ENCODE results near the gene PDCD11. TPM values are rescaled to one million over a fixed set of nuclear protein-coding genes. Genes with fewer than 3 reads are reported as not detected.

Gene PDCD11
- total RNA-seq, 3 donors from 2014 or later (not counting 1 experiment from before 2014, with no cell fraction given), result 25.5 to 30.9 (median 29.5) TPM

DNA sequence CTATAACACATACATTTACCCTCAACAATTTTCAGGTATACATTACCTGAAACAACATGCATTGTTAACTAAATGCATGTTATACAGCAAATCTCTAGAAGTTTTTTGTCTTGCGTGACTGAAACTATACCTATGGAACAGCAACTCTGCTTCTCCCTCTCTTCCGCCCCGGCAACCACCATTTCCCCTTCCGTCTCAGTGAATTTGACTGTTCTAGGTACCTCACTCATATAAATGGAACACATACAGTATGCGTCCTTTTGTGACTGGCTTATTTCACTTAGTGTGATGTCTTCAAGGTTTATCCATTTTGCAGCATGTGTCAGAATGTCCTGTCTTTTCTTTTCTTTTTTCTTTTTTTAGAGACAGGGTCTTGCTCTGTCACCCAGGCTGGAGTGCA, 33.2 kb downstream of the PDCD11 start:
- no peak overlapping the region for H3K4me3 Mint-ChIP-seq
- no peaks in the 10 kb centered on the region for H3K27me3 Mint-ChIP-seq (ENCODE audit: low read depth in 2 of 2)
- H3K9me3 Mint-ChIP-seq, result no peaks in the 10 kb centered on the region
- Histone ChIP-seq H3K27me3 (ENCODE audit: control insufficient read depth, insufficient read depth, low read length) (no peaks in the 10 kb centered on the region), H3K4me1 (ENCODE audit: control insufficient read depth, insufficient read depth, low read length) (no peaks in the 10 kb centered on the region), H3K9me3 (ENCODE audit: control insufficient read depth, insufficient read depth, low read length) (no peaks in the 10 kb centered on the region), H3K4me3 (ENCODE audit: low read length) (no peak overlapping the region), H3K36me3 (ENCODE audit: control insufficient read depth, insufficient read depth, low read length) (peaks cover 44% of the 10 kb centered on the region), H3K27ac (ENCODE audit: low read length) (no peak overlapping the region)
- peaks cover 9% of the 10 kb centered on the region for H3K36me3 Mint-ChIP-seq
- H3K4me1 Mint-ChIP-seq, result no peaks in the 10 kb centered on the region
- peak in 1 of 2 donors; percentile 37 for DNase-seq
- intact Hi-C loops (cut with micrococcal nuclease), result no loop called here
- ATAC-seq, result no peak
- peak overlapping the region in 1 of 2 donors; percentile 65 for H3K27ac Mint-ChIP-seq
- TF ChIP-seq, protein P1, sequence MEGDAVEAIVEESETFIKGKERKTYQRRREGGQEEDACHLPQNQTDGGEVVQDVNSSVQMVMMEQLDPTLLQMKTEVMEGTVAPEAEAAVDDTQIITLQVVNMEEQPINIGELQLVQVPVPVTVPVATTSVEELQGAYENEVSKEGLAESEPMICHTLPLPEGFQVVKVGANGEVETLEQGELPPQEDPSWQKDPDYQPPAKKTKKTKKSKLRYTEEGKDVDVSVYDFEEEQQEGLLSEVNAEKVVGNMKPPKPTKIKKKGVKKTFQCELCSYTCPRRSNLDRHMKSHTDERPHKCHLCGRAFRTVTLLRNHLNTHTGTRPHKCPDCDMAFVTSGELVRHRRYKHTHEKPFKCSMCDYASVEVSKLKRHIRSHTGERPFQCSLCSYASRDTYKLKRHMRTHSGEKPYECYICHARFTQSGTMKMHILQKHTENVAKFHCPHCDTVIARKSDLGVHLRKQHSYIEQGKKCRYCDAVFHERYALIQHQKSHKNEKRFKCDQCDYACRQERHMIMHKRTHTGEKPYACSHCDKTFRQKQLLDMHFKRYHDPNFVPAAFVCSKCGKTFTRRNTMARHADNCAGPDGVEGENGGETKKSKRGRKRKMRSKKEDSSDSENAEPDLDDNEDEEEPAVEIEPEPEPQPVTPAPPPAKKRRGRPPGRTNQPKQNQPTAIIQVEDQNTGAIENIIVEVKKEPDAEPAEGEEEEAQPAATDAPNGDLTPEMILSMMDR (IDR thresholded peaks at IDR 0.05), result no peak
- 78% methylated on average over 5 of the region's 5 CpGs for WGBS (ENCODE audit: insufficient coverage)

DNA sequence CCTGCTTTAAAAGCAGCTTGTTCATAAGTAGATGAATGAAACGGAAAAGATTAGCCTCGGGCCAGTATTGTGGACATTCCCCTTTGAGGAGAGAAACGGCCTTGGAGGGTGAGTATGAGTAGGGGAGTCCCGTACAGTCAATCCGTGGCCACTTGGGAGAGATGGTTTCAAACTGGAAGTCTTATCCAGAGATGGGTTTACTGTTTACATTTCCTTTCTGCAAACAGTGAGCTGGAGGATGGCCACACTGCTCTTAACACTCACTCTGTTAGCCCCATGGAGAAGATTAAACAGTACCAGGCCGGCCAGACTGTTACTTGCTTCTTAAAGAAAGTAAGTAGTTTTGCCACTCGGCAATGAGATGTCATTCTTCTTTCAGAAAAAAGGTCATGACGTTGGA, 35.5 kb downstream of the PDCD11 start:
- no peak for DNase-seq
- ATAC-seq, result no peak
- Histone ChIP-seq H3K27me3 (ENCODE audit: control insufficient read depth, insufficient read depth, low read length) (no peaks in the 10 kb centered on the region), H3K27ac (ENCODE audit: low read length) (no peak overlapping the region), H3K9me3 (ENCODE audit: control insufficient read depth, insufficient read depth, low read length) (no peaks in the 10 kb centered on the region), H3K4me3 (ENCODE audit: low read length) (no peak overlapping the region), H3K36me3 (ENCODE audit: control insufficient read depth, insufficient read depth, low read length) (peaks cover 39% of the 10 kb centered on the region), H3K4me1 (ENCODE audit: control insufficient read depth, insufficient read depth, low read length) (no peaks in the 10 kb centered on the region)
- 91% methylated on average over 8 of the region's 8 CpGs for whole genome bisulfite sequencing (ENCODE audit: insufficient coverage)
- no peaks in the 10 kb centered on the region for H3K9me3 Mint-ChIP-seq
- TF ChIP-seq, protein P1 (IDR thresholded peaks at IDR 0.05), result no peak
- H3K36me3 Mint-ChIP-seq, result peaks cover 9% of the 10 kb centered on the region
- H3K4me1 Mint-ChIP-seq, result peaks cover 0 to 5% of the 10 kb centered on the region in 2 donors
- intact Hi-C loops (cut with micrococcal nuclease), result no loop called here
- no peak overlapping the region for H3K27ac Mint-ChIP-seq
- H3K27me3 Mint-ChIP-seq (ENCODE audit: low read depth in 2 of 2), result no peaks in the 10 kb centered on the region
- no peak overlapping the region for H3K4me3 Mint-ChIP-seq

DNA sequence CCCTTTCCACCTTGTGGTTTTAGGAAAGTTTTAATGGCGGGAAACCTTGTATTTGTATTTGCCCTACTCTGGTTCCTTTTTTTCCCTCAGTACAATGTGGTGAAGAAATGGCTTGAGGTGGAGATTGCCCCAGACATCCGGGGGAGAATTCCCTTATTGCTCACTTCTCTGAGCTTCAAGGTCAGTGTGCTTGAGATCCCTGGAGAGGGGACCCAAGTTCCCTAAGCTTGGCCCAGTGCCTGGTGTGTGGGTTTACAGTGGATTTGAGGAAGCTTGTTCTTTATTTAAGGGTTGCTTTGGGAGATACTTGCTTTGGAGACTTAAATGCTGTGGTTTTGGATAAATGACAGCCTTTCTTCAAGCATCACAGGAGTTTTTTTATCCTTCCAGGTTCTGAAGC, 37.4 kb downstream of the PDCD11 start:
- H3K27me3 ChIP-seq (ENCODE audit: control insufficient read depth, insufficient read depth, low read length), result no peaks in the 10 kb centered on the region
- no peaks in the 10 kb centered on the region for H3K9me3 ChIP-seq (ENCODE audit: control insufficient read depth, insufficient read depth, low read length)
- H3K4me1 ChIP-seq (ENCODE audit: control insufficient read depth, insufficient read depth, low read length), result no peaks in the 10 kb centered on the region
- DNase-seq, result no peak
- Mint-ChIP-seq H3K4me1 (peaks cover 0 to 5% of the 10 kb centered on the region in 2 donors), H3K4me3 (no peak overlapping the region), H3K27ac (no peak overlapping the region), H3K9me3 (no peaks in the 10 kb centered on the region), H3K36me3 (peaks cover 23% of the 10 kb centered on the region), H3K27me3 (ENCODE audit: low read depth in 2 of 2) (no peaks in the 10 kb centered on the region)
- TF ChIP-seq, protein P1 (IDR thresholded peaks at IDR 0.05), result no peak
- ATAC-seq, result no peak
- no peak overlapping the region for H3K27ac ChIP-seq (ENCODE audit: low read length)
- no peak overlapping the region for H3K4me3 ChIP-seq (ENCODE audit: low read length)
- 87% methylated on average over 2 of the region's 2 CpGs for WGBS (ENCODE audit: insufficient coverage)
- intact Hi-C loops (cut with micrococcal nuclease), result no loop called here
- H3K36me3 ChIP-seq (ENCODE audit: control insufficient read depth, insufficient read depth, low read length), result peaks cover 43% of the 10 kb centered on the region

DNA sequence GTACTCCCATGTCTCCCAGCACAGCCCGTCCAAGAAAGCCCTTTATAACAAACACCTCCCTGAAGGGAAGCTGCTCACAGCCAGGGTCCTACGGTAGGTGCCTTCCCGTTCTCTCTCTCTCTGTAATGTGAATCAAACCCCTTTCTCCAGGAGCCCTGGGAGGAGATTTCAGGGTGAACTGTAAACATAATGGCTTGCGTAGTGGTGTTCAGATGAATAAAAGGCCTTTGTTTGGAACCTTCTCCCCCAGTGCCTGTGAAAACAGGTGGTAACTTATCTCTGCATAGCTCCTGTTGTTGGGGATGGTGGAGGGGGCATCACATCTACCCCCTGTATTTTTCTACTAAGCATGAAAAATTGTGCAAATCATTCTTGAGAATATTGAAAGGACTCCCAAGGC, 43.4 kb downstream of the PDCD11 start:
- H3K9me3 Mint-ChIP-seq, result no peaks in the 10 kb centered on the region
- H3K9me3 ChIP-seq (ENCODE audit: control insufficient read depth, insufficient read depth, low read length), result no peaks in the 10 kb centered on the region
- no peaks in the 10 kb centered on the region for H3K27me3 Mint-ChIP-seq (ENCODE audit: low read depth in 2 of 2)
- H3K4me3 Mint-ChIP-seq, result no peak overlapping the region
- DNase-seq, result no peak
- intact Hi-C loops (cut with micrococcal nuclease), result no loop called here
- no peak overlapping the region for H3K27ac ChIP-seq (ENCODE audit: low read length)
- H3K4me1 Mint-ChIP-seq, result peaks cover under 1 to 12% of the 10 kb centered on the region in 2 donors
- 97% methylated on average over 3 of the region's 4 CpGs for WGBS (ENCODE audit: insufficient coverage)
- peaks cover 14% of the 10 kb centered on the region for H3K36me3 Mint-ChIP-seq
- no peak for ATAC-seq
- peaks cover 70% of the 10 kb centered on the region for H3K36me3 ChIP-seq (ENCODE audit: control insufficient read depth, insufficient read depth, low read length)
- H3K27me3 ChIP-seq (ENCODE audit: control insufficient read depth, insufficient read depth, low read length), result no peaks in the 10 kb centered on the region
- no peak overlapping the region for H3K4me3 ChIP-seq (ENCODE audit: low read length)
- H3K4me1 ChIP-seq (ENCODE audit: control insufficient read depth, insufficient read depth, low read length), result no peaks in the 10 kb centered on the region
- peak overlapping the region in 1 of 2 donors; percentile 1 for H3K27ac Mint-ChIP-seq
- TF ChIP-seq, protein P1 (IDR thresholded peaks at IDR 0.05), result no peak
